MM.1S (cell line): ENCODE data around the gene STIM1.

Experiments
- EZH2 ChIP-seq: fragments of 300-600 bp; sonication (generic); optimal IDR thresholded peaks from 2 replicates; pipeline ENCODE3; 2017; ENCODE audit warnings: low read depth, mild to moderate bottlenecking, antibody characterized with exemption, low read length, mixed read lengths
- EZH2phosphoT487 ChIP-seq: fragments of 300-600 bp; sonication (generic); IDR thresholded peaks from 2 replicates; pipeline ENCODE4 v1.6.1; 2018; ENCODE audit warnings: antibody characterized with exemption, low read length
- TF ChIP-seq, protein P1 (sequence below): fragments of 300-600 bp; sonication (generic); IDR thresholded peaks from 2 replicates; pipeline ENCODE4 v1.5.1; 2016; ENCODE audit warnings: antibody characterized with exemption, low read length, mixed read lengths

- TF ChIP-seq, protein P1, sequence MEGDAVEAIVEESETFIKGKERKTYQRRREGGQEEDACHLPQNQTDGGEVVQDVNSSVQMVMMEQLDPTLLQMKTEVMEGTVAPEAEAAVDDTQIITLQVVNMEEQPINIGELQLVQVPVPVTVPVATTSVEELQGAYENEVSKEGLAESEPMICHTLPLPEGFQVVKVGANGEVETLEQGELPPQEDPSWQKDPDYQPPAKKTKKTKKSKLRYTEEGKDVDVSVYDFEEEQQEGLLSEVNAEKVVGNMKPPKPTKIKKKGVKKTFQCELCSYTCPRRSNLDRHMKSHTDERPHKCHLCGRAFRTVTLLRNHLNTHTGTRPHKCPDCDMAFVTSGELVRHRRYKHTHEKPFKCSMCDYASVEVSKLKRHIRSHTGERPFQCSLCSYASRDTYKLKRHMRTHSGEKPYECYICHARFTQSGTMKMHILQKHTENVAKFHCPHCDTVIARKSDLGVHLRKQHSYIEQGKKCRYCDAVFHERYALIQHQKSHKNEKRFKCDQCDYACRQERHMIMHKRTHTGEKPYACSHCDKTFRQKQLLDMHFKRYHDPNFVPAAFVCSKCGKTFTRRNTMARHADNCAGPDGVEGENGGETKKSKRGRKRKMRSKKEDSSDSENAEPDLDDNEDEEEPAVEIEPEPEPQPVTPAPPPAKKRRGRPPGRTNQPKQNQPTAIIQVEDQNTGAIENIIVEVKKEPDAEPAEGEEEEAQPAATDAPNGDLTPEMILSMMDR = no peak
- TF ChIP-seq EZH2phosphoT487 = no peak
- no peak for TF ChIP-seq EZH2
These were observed 210.3 kb downstream of the STIM1 start for GRCh38 chr11:4065601-4066377.
